GM23338 (cell line): ENCODE measurements around the gene COL18A1. TPM values are rescaled to one million over a fixed set of nuclear protein-coding genes. Genes with fewer than 3 reads are reported as not detected.

Source experiments
- ATAC-seq: fragments of 200-7000 bp; cut with Tn5 transposase; 3 replicates; pipeline ENCODE4 v1.9.1; 2020
- DNase-seq: peaks from one replicate; pipeline ENCODE4 v3.0.0-alpha.2; 2015; ENCODE audit warnings: low spot score
- H2AFZ ChIP-seq: fragments of 200-600 bp; sonication (generic); 2 replicates; pipeline ENCODE4 v1.8.0; 2016; ENCODE audit warnings: antibody characterized with exemption, mild to moderate bottlenecking, moderate library complexity
- H3F3A ChIP-seq: fragments of 200-600 bp; sonication (generic); replicated peaks from 2 replicates; pipeline ENCODE4 v1.8.0; 2017; ENCODE audit warnings: antibody characterized with exemption, mixed run types, low read depth
- H3K27ac ChIP-seq: fragments of 200-600 bp; sonication (generic); 2 replicates; pipeline ENCODE4 v1.6.1; 2016; ENCODE audit warnings: low read depth
- H3K27me3 ChIP-seq: fragments of 200-600 bp; sonication (generic); 2 replicates; pipeline ENCODE4 v1.8.0; 2016; ENCODE audit warnings: mild to moderate bottlenecking, mixed run types, moderate library complexity; ENCODE audit not compliant: insufficient read depth
- H3K36me3 ChIP-seq: fragments of 200-600 bp; sonication (generic); 2 replicates; pipeline ENCODE4 v1.8.0; 2016; ENCODE audit warnings: mild to moderate bottlenecking; ENCODE audit not compliant: insufficient read depth
- H3K4me1 ChIP-seq: fragments of 200-600 bp; sonication (generic); 2 replicates; pipeline ENCODE4 v1.8.0; 2016; ENCODE audit warnings: mild to moderate bottlenecking, moderate library complexity; ENCODE audit not compliant: insufficient read depth
- H3K4me2 ChIP-seq: fragments of 200-600 bp; sonication (generic); 2 replicates; pipeline ENCODE4 v1.7.1; 2017; ENCODE audit warnings: mixed run types
- H3K4me3 ChIP-seq: fragments of 200-600 bp; sonication (generic); 2 replicates; pipeline ENCODE4 v1.6.1; 2016; ENCODE audit warnings: mixed run types
- H3K79me2 ChIP-seq: fragments of 200-600 bp; sonication (generic); replicated peaks from 2 replicates; pipeline ENCODE4 v1.8.0; 2017; ENCODE audit warnings: mild to moderate bottlenecking; ENCODE audit not compliant: insufficient read depth
- H3K9me2 ChIP-seq: fragments of 200-600 bp; sonication (generic); 2 replicates; pipeline ENCODE4 v1.8.0; 2017; ENCODE audit not compliant: insufficient read depth
- H4K20me1 ChIP-seq: fragments of 200-600 bp; sonication (generic); replicated peaks from 2 replicates; pipeline ENCODE4 v1.8.0; 2017; ENCODE audit warnings: mild to moderate bottlenecking; ENCODE audit not compliant: insufficient read depth
- H3K27ac Mint-ChIP-seq: 2 replicates; pipeline ENCODE4 v1.8.0; 2020; ENCODE audit warnings: inconsistent platforms, mild to moderate bottlenecking, moderate library complexity, mixed read lengths
- H3K27me3 Mint-ChIP-seq: 3 replicates; pipeline ENCODE4 v1.8.0; 2022; ENCODE audit warnings: low read depth, mild to moderate bottlenecking, moderate library complexity, mixed read lengths, inconsistent platforms; ENCODE audit not compliant: insufficient read depth, poor library complexity
- H3K36me3 Mint-ChIP-seq: 3 replicates; pipeline ENCODE4 v1.8.0; 2021; ENCODE audit warnings: low read depth, mild to moderate bottlenecking, inconsistent platforms, moderate library complexity, mixed read lengths
- H3K4me1 Mint-ChIP-seq: 3 replicates; pipeline ENCODE4 v1.8.0; 2020; ENCODE audit warnings: mild to moderate bottlenecking, inconsistent platforms, mixed read lengths
- H3K4me3 Mint-ChIP-seq: 3 replicates; pipeline ENCODE4 v1.8.0; 2021; ENCODE audit warnings: moderate library complexity, mild to moderate bottlenecking, inconsistent platforms, mixed read lengths
- H3K9me3 Mint-ChIP-seq: 3 replicates; pipeline ENCODE4 v1.8.0; 2020; ENCODE audit warnings: moderate library complexity, mild to moderate bottlenecking, inconsistent platforms, mixed read lengths
- CREB1 ChIP-seq: fragments of 250-450 bp; sonication (Bioruptor Pico); IDR thresholded peaks from 2 replicates; pipeline ENCODE4 v1.5.0; 2020; ENCODE audit warnings: low read depth, mild to moderate bottlenecking, moderate library complexity
- EZH2 ChIP-seq: fragments of 200-600 bp; sonication (generic); IDR thresholded peaks from one replicate; pipeline ENCODE4 v1.8.0; 2017; ENCODE audit warnings: antibody characterized with exemption, mild to moderate bottlenecking, low read depth; ENCODE audit not compliant: unreplicated experiment
- EZH2phosphoT487 ChIP-seq: fragments of 200-600 bp; sonication (generic); IDR thresholded peaks from one replicate; pipeline ENCODE4 v1.8.1; 2018; ENCODE audit warnings: antibody characterized with exemption; ENCODE audit not compliant: unreplicated experiment
- JUNB ChIP-seq: IDR thresholded peaks from one replicate; pipeline ENCODE4 v1.6.1; 2016; ENCODE audit warnings: antibody characterized with exemption; ENCODE audit not compliant: unreplicated experiment
- NANOG ChIP-seq: IDR thresholded peaks from 2 replicates; pipeline ENCODE4 v1.6.1; 2016; ENCODE audit warnings: antibody characterized with exemption, borderline replicate concordance
- POLR2AphosphoS5 ChIP-seq: IDR thresholded peaks from 2 replicates; pipeline ENCODE4 v1.6.1; 2016; ENCODE audit warnings: antibody characterized with exemption, low read depth
- STAT1 ChIP-seq: IDR thresholded peaks from one replicate; pipeline ENCODE4 v1.6.1; 2016; ENCODE audit warnings: antibody characterized with exemption; ENCODE audit not compliant: unreplicated experiment
- ZNF114 ChIP-seq: fragments of 250-450 bp; sonication (Bioruptor Pico); IDR thresholded peaks from 2 replicates; pipeline ENCODE4 v1.5.0; 2020; ENCODE audit warnings: mild to moderate bottlenecking, moderate library complexity
- ZNF331 ChIP-seq: fragments of 250-450 bp; sonication (Bioruptor Pico); IDR thresholded peaks from 2 replicates; pipeline ENCODE4 v1.5.0; 2020; ENCODE audit warnings: low read depth, mild to moderate bottlenecking, moderate library complexity
- polyA plus RNA-seq: library from polyadenylated mRNA; unstranded; fragments of >200 nt; fragmentation: Nextera tagmentation; extraction: Ambion mirVana; gene quantifications from 2 replicates; pipeline ENCODE4 v1.2.1, GENCODE V29; 2016
- total RNA-seq: library from RNA; depleted of rRNA; stranded (reverse); fragments of >200 nt; shearing (Covaris generic); gene quantifications from 2 replicates; pipeline ENCODE4 v1.2.3, GENCODE V29; 2014
- TF ChIP-seq, protein P1 (sequence below), 2 experiments: fragments of 200-600 bp in 1 of 2; sonication (generic) in 1 of 2; conservative IDR thresholded peaks; 2 replicates each; pipeline versions ENCODE4 v1.5.1 to v1.6.1; 2016 to 2017; ENCODE audit warnings: antibody characterized with exemption in 2 of 2, low read depth in 2 of 2, mild to moderate bottlenecking in 2 of 2, moderate library complexity in 1 of 2
- TF ChIP-seq, protein P2 (sequence below): fragments of 250-450 bp; sonication (Bioruptor Pico); IDR thresholded peaks from 2 replicates; pipeline ENCODE4 v1.5.0; 2020; ENCODE audit warnings: mild to moderate bottlenecking, moderate library complexity
- TF ChIP-seq, protein P3 (sequence below): IDR thresholded peaks from 2 replicates; pipeline ENCODE4 v1.6.1; 2016; ENCODE audit warnings: antibody characterized with exemption
- TF ChIP-seq, protein P4 (sequence below): IDR thresholded peaks from one replicate; pipeline ENCODE4 v1.6.1; 2018; ENCODE audit warnings: antibody characterized with exemption; ENCODE audit not compliant: unreplicated experiment

The COL18A1 gene
- total and polyA plus RNA-seq, 2 experiments from 2014 or later, result 38.4 to 430 TPM

DNA sequence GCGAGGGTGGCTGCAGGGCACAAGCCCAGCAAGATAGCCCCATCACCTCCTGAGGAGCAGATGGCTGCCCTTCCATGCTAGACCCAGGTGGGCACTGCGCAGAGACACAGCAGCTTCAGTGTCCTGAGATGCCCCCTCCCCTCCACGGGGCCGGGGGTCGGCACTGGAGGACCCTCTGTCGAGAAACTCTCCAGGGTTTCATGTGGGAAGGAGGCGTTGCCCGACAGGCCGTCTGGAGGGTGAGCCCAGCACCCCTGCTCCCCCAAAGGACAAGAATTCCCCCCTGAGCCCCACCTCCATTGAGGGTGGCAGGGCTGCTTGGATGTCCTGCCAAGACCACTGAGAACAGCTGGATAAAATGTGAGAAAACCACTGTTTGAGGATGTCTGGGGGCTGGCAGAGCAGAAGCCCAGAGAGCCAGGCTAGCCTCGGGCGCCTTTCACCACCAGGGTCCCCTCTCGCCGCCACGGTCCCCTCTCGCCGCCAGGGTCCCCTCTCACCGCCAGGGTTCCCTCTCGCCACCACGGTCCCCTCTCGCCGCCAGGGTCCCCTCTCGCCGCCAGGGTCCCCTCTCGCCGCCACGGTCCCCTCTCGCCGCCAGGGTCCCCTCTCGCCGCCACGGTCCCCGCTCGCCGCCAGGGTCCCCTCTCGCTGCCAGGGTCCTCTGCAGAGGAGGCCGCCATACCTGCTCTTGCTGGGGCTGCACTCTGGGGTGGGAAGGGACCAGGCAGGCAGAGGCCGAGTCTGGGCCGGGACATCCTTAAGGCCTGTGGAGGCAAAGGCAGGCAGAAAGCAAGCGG is 93.1 kb downstream of the COL18A1 start:
- no peaks in the 10 kb centered on the region for H3K4me1 Mint-ChIP-seq
- H3K27me3 Mint-ChIP-seq, result peaks cover 10% of the 10 kb centered on the region
- Histone ChIP-seq H3K9me2 (no peaks in the 10 kb centered on the region), H3K4me3 (no peak overlapping the region), H3K79me2 (no peaks in the 10 kb centered on the region), H3K4me2 (no peak overlapping the region), H3K4me1 (no peaks in the 10 kb centered on the region), H3K36me3 (peaks cover 9% of the 10 kb centered on the region; the same call in 1 of the 2 replicates), H3K27me3 (no peaks in the 10 kb centered on the region), H2AFZ (no peak overlapping the region), H4K20me1 (no peaks in the 10 kb centered on the region; the same call in 1 of the 2 replicates), H3K27ac (no peak overlapping the region), H3F3A (0 out of 2 replicates have a peak, but pooled peaks cover 5% of the 10 kb centered on the region)
- no peak for ATAC-seq
- TF ChIP-seq EZH2 (no peak), ZNF331 (CRISPR knock-in tag) (no peak), CREB1 (CRISPR knock-in tag) (no peak), EZH2phosphoT487 (no peak), STAT1 (no peak), ZNF114 (CRISPR knock-in tag) (no peak), NANOG (no peak), POLR2AphosphoS5 (no peak), JUNB (no peak)
- TF ChIP-seq, protein P1, sequence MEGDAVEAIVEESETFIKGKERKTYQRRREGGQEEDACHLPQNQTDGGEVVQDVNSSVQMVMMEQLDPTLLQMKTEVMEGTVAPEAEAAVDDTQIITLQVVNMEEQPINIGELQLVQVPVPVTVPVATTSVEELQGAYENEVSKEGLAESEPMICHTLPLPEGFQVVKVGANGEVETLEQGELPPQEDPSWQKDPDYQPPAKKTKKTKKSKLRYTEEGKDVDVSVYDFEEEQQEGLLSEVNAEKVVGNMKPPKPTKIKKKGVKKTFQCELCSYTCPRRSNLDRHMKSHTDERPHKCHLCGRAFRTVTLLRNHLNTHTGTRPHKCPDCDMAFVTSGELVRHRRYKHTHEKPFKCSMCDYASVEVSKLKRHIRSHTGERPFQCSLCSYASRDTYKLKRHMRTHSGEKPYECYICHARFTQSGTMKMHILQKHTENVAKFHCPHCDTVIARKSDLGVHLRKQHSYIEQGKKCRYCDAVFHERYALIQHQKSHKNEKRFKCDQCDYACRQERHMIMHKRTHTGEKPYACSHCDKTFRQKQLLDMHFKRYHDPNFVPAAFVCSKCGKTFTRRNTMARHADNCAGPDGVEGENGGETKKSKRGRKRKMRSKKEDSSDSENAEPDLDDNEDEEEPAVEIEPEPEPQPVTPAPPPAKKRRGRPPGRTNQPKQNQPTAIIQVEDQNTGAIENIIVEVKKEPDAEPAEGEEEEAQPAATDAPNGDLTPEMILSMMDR (conservative IDR thresholded peaks at IDR 0.05; ENCODE audit: low read depth in 2 of 2), result no peak
- TF ChIP-seq, protein P2, sequence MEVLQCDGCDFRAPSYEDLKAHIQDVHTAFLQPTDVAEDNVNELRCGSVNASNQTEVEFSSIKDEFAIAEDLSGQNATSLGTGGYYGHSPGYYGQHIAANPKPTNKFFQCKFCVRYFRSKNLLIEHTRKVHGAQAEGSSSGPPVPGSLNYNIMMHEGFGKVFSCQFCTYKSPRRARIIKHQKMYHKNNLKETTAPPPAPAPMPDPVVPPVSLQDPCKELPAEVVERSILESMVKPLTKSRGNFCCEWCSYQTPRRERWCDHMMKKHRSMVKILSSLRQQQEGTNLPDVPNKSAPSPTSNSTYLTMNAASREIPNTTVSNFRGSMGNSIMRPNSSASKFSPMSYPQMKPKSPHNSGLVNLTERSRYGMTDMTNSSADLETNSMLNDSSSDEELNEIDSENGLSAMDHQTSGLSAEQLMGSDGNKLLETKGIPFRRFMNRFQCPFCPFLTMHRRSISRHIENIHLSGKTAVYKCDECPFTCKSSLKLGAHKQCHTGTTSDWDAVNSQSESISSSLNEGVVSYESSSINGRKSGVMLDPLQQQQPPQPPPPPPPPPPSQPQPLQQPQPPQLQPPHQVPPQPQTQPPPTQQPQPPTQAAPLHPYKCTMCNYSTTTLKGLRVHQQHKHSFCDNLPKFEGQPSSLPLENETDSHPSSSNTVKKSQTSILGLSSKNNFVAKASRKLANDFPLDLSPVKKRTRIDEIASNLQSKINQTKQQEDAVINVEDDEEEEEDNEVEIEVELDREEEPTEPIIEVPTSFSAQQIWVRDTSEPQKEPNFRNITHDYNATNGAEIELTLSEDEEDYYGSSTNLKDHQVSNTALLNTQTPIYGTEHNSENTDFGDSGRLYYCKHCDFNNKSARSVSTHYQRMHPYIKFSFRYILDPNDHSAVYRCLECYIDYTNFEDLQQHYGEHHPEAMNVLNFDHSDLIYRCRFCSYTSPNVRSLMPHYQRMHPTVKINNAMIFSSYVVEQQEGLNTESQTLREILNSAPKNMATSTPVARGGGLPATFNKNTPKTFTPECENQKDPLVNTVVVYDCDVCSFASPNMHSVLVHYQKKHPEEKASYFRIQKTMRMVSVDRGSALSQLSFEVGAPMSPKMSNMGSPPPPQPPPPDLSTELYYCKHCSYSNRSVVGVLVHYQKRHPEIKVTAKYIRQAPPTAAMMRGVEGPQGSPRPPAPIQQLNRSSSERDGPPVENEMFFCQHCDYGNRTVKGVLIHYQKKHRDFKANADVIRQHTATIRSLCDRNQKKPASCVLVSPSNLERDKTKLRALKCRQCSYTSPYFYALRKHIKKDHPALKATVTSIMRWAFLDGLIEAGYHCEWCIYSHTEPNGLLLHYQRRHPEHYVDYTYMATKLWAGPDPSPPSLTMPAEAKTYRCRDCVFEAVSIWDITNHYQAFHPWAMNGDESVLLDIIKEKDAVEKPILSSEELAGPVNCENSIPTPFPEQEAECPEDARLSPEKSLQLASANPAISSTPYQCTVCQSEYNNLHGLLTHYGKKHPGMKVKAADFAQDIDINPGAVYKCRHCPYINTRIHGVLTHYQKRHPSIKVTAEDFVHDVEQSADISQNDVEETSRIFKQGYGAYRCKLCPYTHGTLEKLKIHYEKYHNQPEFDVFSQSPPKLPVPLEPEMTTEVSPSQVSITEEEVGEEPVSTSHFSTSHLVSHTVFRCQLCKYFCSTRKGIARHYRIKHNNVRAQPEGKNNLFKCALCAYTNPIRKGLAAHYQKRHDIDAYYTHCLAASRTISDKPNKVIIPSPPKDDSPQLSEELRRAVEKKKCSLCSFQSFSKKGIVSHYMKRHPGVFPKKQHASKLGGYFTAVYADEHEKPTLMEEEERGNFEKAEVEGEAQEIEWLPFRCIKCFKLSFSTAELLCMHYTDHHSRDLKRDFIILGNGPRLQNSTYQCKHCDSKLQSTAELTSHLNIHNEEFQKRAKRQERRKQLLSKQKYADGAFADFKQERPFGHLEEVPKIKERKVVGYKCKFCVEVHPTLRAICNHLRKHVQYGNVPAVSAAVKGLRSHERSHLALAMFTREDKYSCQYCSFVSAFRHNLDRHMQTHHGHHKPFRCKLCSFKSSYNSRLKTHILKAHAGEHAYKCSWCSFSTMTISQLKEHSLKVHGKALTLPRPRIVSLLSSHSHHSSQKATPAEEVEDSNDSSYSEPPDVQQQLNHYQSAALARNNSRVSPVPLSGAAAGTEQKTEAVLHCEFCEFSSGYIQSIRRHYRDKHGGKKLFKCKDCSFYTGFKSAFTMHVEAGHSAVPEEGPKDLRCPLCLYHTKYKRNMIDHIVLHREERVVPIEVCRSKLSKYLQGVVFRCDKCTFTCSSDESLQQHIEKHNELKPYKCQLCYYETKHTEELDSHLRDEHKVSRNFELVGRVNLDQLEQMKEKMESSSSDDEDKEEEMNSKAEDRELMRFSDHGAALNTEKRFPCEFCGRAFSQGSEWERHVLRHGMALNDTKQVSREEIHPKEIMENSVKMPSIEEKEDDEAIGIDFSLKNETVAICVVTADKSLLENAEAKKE (CRISPR knock-in tag), result no peak
- TF ChIP-seq, protein P3, sequence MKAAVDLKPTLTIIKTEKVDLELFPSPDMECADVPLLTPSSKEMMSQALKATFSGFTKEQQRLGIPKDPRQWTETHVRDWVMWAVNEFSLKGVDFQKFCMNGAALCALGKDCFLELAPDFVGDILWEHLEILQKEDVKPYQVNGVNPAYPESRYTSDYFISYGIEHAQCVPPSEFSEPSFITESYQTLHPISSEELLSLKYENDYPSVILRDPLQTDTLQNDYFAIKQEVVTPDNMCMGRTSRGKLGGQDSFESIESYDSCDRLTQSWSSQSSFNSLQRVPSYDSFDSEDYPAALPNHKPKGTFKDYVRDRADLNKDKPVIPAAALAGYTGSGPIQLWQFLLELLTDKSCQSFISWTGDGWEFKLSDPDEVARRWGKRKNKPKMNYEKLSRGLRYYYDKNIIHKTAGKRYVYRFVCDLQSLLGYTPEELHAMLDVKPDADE, result no peak
- TF ChIP-seq, protein P4, sequence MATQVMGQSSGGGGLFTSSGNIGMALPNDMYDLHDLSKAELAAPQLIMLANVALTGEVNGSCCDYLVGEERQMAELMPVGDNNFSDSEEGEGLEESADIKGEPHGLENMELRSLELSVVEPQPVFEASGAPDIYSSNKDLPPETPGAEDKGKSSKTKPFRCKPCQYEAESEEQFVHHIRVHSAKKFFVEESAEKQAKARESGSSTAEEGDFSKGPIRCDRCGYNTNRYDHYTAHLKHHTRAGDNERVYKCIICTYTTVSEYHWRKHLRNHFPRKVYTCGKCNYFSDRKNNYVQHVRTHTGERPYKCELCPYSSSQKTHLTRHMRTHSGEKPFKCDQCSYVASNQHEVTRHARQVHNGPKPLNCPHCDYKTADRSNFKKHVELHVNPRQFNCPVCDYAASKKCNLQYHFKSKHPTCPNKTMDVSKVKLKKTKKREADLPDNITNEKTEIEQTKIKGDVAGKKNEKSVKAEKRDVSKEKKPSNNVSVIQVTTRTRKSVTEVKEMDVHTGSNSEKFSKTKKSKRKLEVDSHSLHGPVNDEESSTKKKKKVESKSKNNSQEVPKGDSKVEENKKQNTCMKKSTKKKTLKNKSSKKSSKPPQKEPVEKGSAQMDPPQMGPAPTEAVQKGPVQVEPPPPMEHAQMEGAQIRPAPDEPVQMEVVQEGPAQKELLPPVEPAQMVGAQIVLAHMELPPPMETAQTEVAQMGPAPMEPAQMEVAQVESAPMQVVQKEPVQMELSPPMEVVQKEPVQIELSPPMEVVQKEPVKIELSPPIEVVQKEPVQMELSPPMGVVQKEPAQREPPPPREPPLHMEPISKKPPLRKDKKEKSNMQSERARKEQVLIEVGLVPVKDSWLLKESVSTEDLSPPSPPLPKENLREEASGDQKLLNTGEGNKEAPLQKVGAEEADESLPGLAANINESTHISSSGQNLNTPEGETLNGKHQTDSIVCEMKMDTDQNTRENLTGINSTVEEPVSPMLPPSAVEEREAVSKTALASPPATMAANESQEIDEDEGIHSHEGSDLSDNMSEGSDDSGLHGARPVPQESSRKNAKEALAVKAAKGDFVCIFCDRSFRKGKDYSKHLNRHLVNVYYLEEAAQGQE, result no peak
- no peak for DNase-seq
- no peak overlapping the region for H3K27ac Mint-ChIP-seq
- H3K36me3 Mint-ChIP-seq, result peaks cover 63% of the 10 kb centered on the region
- H3K4me3 Mint-ChIP-seq, result no peak overlapping the region
- H3K9me3 Mint-ChIP-seq, result no peaks in the 10 kb centered on the region; the same call in 2 of the 3 replicates
